HEK293 (cell line): Measurements from ENCODE around the gene CARS1.
A peak's percentile ranks its signal among the peaks of the same experiment; 100 is the strongest.

Source experiments
- BCL6B ChIP-seq: fragments of 450-650 bp; formaldehyde crosslinking; IDR thresholded peaks from 2 replicates; pipeline ENCODE4 v1.5.1; 2017; ENCODE audit warnings: missing biosample characterization, missing genetic modification characterization
- CTCF ChIP-seq: fragments of 450-650 bp; formaldehyde crosslinking; IDR thresholded peaks from 2 replicates; pipeline ENCODE4 v1.5.1; 2016; ENCODE audit warnings: missing biosample characterization, missing genetic modification characterization
- GLI2 ChIP-seq: fragments of 450-650 bp; formaldehyde crosslinking; IDR thresholded peaks from 2 replicates; pipeline ENCODE4; 2017; ENCODE audit warnings: missing biosample characterization, missing genetic modification characterization, low read depth, borderline replicate concordance
- KLF10 ChIP-seq: fragments of 450-650 bp; IDR thresholded peaks from 2 replicates; pipeline ENCODE4 v1.5.1; 2018; ENCODE audit warnings: missing biosample characterization, mild to moderate bottlenecking, missing genetic modification characterization
- OSR2 ChIP-seq: fragments of 450-650 bp; formaldehyde crosslinking; IDR thresholded peaks from 2 replicates; pipeline ENCODE4 v1.5.1; 2016; ENCODE audit warnings: missing biosample characterization, missing genetic modification characterization
- PATZ1 ChIP-seq: fragments of 450-650 bp; formaldehyde crosslinking; IDR thresholded peaks from 2 replicates; pipeline ENCODE4 v1.5.1; 2016; ENCODE audit warnings: missing biosample characterization, missing genetic modification characterization
- PBX3 ChIP-seq: sonication (generic); formaldehyde crosslinking; IDR thresholded peaks from 2 replicates; pipeline ENCODE4 v1.8.1; 2022; ENCODE audit warnings: mild to moderate bottlenecking, moderate library complexity, missing genetic modification reagents
- ZBTB49 ChIP-seq: fragments of 450-650 bp; formaldehyde crosslinking; IDR thresholded peaks from 2 replicates; pipeline ENCODE4 v1.5.1; 2016; ENCODE audit warnings: missing biosample characterization, missing genetic modification characterization, low read depth
- ZFP3 ChIP-seq: fragments of 450-650 bp; formaldehyde crosslinking; IDR thresholded peaks from 2 replicates; pipeline ENCODE4 v1.5.1; 2016; ENCODE audit warnings: low read depth, missing biosample characterization, missing genetic modification characterization
- ZNF114 ChIP-seq: fragments of 450-650 bp; formaldehyde crosslinking; IDR thresholded peaks from 2 replicates; pipeline ENCODE4 v1.5.0; 2017; ENCODE audit warnings: missing biosample characterization, missing genetic modification characterization
- ZNF140 ChIP-seq: fragments of 450-650 bp; formaldehyde crosslinking; IDR thresholded peaks from 2 replicates; pipeline ENCODE4 v1.5.1; 2016; ENCODE audit warnings: missing biosample characterization, missing genetic modification characterization
- ZNF16 ChIP-seq: fragments of 450-650 bp; formaldehyde crosslinking; IDR thresholded peaks from 2 replicates; pipeline ENCODE4 v1.5.1; 2016; ENCODE audit warnings: low read depth, missing biosample characterization, missing genetic modification characterization
- ZNF169 ChIP-seq: fragments of 450-650 bp; formaldehyde crosslinking; IDR thresholded peaks from 2 replicates; pipeline ENCODE4 v1.5.1; 2016; ENCODE audit warnings: missing biosample characterization, missing genetic modification characterization
- ZNF175 ChIP-seq: fragments of 450-650 bp; formaldehyde crosslinking; IDR thresholded peaks from 2 replicates; pipeline ENCODE4 v1.5.1; 2016; ENCODE audit warnings: missing biosample characterization, missing genetic modification characterization
- ZNF221 ChIP-seq: fragments of 450-650 bp; formaldehyde crosslinking; IDR thresholded peaks from 2 replicates; pipeline ENCODE4 v1.5.1; 2017; ENCODE audit warnings: missing biosample characterization, missing genetic modification characterization, borderline replicate concordance
- ZNF302 ChIP-seq: fragments of 450-650 bp; formaldehyde crosslinking; IDR thresholded peaks from 2 replicates; pipeline ENCODE4 v1.5.1; 2016; ENCODE audit warnings: missing biosample characterization, missing genetic modification characterization, low read depth
- ZNF341 ChIP-seq: fragments of 450-650 bp; formaldehyde crosslinking; IDR thresholded peaks from 2 replicates; pipeline ENCODE4; 2016; ENCODE audit warnings: low read depth, missing biosample characterization, missing genetic modification characterization
- ZNF362 ChIP-seq: fragments of 450-650 bp; formaldehyde crosslinking; IDR thresholded peaks from 2 replicates; pipeline ENCODE4 v1.5.1; 2016; ENCODE audit warnings: missing biosample characterization, missing genetic modification characterization
- ZNF391 ChIP-seq: fragments of 450-650 bp; formaldehyde crosslinking; IDR thresholded peaks from 2 replicates; pipeline ENCODE4 v1.5.1; 2016; ENCODE audit warnings: low read depth, missing biosample characterization, missing genetic modification characterization, borderline replicate concordance
- ZNF416 ChIP-seq: fragments of 450-650 bp; formaldehyde crosslinking; IDR thresholded peaks from 2 replicates; pipeline ENCODE4 v1.5.1; 2016; ENCODE audit warnings: missing biosample characterization, missing genetic modification characterization
- ZNF513 ChIP-seq: fragments of 450-650 bp; IDR thresholded peaks from 2 replicates; pipeline ENCODE4 v1.5.1; 2018; ENCODE audit warnings: missing biosample characterization, missing genetic modification characterization
- ZNF548 ChIP-seq: fragments of 450-650 bp; formaldehyde crosslinking; IDR thresholded peaks from 2 replicates; pipeline ENCODE4 v1.5.1; 2016; ENCODE audit warnings: missing biosample characterization, missing genetic modification characterization
- ZNF610 ChIP-seq: fragments of 450-650 bp; formaldehyde crosslinking; IDR thresholded peaks from 2 replicates; pipeline ENCODE4 v1.5.1; 2016; ENCODE audit warnings: missing biosample characterization, missing genetic modification characterization, borderline replicate concordance
- ZNF621 ChIP-seq: fragments of 450-650 bp; formaldehyde crosslinking; IDR thresholded peaks from 2 replicates; pipeline ENCODE4 v1.5.1; 2017; ENCODE audit warnings: missing biosample characterization, missing genetic modification characterization
- ZNF768 ChIP-seq: fragments of 450-650 bp; formaldehyde crosslinking; IDR thresholded peaks from 2 replicates; pipeline ENCODE4 v1.5.1; 2018; ENCODE audit warnings: missing biosample characterization, mild to moderate bottlenecking, missing genetic modification characterization
- ZSCAN18 ChIP-seq: fragments of 450-650 bp; formaldehyde crosslinking; IDR thresholded peaks from 2 replicates; pipeline ENCODE4 v1.5.1; 2016; ENCODE audit warnings: missing biosample characterization, missing genetic modification characterization

Gene CARS1

GRCh38 chr11:2992234-2992996 is 64.8 kb downstream of the CARS1 start, which contains the start of gene NAP1L4 (continued):
- no peak for TF ChIP-seq ZNF341
- TF ChIP-seq ZSCAN18 (tag by site-specific recombination), result no peak
- TF ChIP-seq ZBTB49 (tag by site-specific recombination), result no peak
- no peak for TF ChIP-seq GLI2
- TF ChIP-seq ZNF169 (tag by site-specific recombination), result no peak
- TF ChIP-seq ZNF416, result no peak
- TF ChIP-seq ZNF221 (tag by site-specific recombination), result no peak
- 0 out of 2 replicates have a peak, but pooled peaks have one; percentile 21 for TF ChIP-seq CTCF (tag by site-specific recombination)
- no peak for TF ChIP-seq ZNF513 (tag by site-specific recombination)
- peak; percentile 54 for TF ChIP-seq KLF10 (tag by site-specific recombination)
- TF ChIP-seq ZNF610 (tag by site-specific recombination), result 0 out of 2 replicates have a peak, but pooled peaks have one; percentile 60
- TF ChIP-seq ZNF114, result no peak
- TF ChIP-seq ZNF302 (tag by site-specific recombination), result no peak
- TF ChIP-seq ZFP3, result no peak
- TF ChIP-seq BCL6B (tag by site-specific recombination), result no peak
- TF ChIP-seq ZNF621 (tag by site-specific recombination), result no peak
- TF ChIP-seq ZNF140, result no peak
- peak; percentile 88 for TF ChIP-seq PATZ1
- peak; percentile 16; the same call in 1 of the 2 replicates for TF ChIP-seq OSR2 (tag by site-specific recombination)
- peak; percentile 18; the same call in 1 of the 2 replicates for TF ChIP-seq PBX3 (CRISPR knock-in tag)
- no peak for TF ChIP-seq ZNF548 (tag by site-specific recombination)
- TF ChIP-seq ZNF391 (tag by site-specific recombination), result no peak
- no peak for TF ChIP-seq ZNF362
- no peak for TF ChIP-seq ZNF175 (tag by site-specific recombination)
- no peak for TF ChIP-seq ZNF768 (tag by site-specific recombination)
- TF ChIP-seq ZNF16 (tag by site-specific recombination), result no peak
